ENCODE results near the gene CCDC142.

Gene CCDC142

DNA sequence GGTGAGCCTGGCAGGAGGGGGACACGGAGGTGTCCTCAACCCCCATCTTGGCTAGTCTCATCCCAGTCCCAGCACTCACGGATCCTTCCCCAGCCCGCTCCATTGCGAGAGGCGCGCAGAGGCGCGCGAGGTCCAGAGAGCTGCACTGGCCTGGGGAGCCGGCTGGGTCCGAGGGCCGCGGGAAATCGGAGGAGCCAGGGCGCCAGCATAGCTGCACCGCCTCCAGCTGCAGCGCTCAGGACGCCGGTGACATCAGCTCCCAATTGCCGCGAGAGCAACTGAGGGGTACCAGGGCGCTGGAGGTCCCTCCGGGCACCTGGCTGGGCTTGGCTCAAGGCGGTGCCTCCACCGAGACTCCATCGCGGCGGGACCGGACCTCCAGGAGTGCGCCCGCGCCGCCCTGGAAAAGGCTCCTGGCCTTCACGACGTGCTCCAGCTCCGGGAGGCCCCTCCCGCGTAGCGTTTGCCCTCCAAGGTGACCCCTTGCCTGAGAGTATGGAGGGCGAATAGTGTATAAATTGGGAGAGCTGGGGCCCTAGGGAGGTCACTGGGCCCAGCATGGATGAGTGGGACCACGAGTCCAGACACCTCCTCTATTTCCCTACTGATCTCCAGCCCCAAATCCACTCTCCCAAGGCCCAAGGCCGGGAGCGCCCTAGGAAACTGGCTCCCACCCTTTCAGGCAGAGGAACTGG lies 46.5 kb downstream of the CCDC142 start:
- TF ChIP-seq EGR1 (IDR thresholded peaks at IDR 0.05) (no peak), CREB1 (IDR thresholded peaks at IDR 0.05; ENCODE audit: low read depth) (no peak), USF1 (IDR thresholded peaks at IDR 0.05) (no peak), TCF12 (IDR thresholded peaks at IDR 0.05; ENCODE audit: low read depth) (no peak), EP300 (IDR thresholded peaks at IDR 0.05; ENCODE audit: borderline replicate concordance) (no peak), RAD21 (IDR thresholded peaks at IDR 0.05; ENCODE audit: low read depth) (no peak), CEBPB (IDR thresholded peaks at IDR 0.05) (no peak), NFIC (IDR thresholded peaks at IDR 0.05) (no peak), TAF1 (IDR thresholded peaks at IDR 0.05; ENCODE audit: low read depth) (no peak), YY1 (IDR thresholded peaks at IDR 0.05; ENCODE audit: low read depth) (no peak), MAX (IDR thresholded peaks at IDR 0.05) (no peak), FOXM1 (IDR thresholded peaks at IDR 0.05; ENCODE audit: borderline replicate concordance, low read depth) (no peak), TEAD4 (IDR thresholded peaks at IDR 0.05) (no peak), ZBTB7A (IDR thresholded peaks at IDR 0.05; ENCODE audit: low read depth) (no peak)
- TF ChIP-seq, protein P1, sequence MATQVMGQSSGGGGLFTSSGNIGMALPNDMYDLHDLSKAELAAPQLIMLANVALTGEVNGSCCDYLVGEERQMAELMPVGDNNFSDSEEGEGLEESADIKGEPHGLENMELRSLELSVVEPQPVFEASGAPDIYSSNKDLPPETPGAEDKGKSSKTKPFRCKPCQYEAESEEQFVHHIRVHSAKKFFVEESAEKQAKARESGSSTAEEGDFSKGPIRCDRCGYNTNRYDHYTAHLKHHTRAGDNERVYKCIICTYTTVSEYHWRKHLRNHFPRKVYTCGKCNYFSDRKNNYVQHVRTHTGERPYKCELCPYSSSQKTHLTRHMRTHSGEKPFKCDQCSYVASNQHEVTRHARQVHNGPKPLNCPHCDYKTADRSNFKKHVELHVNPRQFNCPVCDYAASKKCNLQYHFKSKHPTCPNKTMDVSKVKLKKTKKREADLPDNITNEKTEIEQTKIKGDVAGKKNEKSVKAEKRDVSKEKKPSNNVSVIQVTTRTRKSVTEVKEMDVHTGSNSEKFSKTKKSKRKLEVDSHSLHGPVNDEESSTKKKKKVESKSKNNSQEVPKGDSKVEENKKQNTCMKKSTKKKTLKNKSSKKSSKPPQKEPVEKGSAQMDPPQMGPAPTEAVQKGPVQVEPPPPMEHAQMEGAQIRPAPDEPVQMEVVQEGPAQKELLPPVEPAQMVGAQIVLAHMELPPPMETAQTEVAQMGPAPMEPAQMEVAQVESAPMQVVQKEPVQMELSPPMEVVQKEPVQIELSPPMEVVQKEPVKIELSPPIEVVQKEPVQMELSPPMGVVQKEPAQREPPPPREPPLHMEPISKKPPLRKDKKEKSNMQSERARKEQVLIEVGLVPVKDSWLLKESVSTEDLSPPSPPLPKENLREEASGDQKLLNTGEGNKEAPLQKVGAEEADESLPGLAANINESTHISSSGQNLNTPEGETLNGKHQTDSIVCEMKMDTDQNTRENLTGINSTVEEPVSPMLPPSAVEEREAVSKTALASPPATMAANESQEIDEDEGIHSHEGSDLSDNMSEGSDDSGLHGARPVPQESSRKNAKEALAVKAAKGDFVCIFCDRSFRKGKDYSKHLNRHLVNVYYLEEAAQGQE (IDR thresholded peaks at IDR 0.05; ENCODE audit: low read depth): no peak

DNA sequence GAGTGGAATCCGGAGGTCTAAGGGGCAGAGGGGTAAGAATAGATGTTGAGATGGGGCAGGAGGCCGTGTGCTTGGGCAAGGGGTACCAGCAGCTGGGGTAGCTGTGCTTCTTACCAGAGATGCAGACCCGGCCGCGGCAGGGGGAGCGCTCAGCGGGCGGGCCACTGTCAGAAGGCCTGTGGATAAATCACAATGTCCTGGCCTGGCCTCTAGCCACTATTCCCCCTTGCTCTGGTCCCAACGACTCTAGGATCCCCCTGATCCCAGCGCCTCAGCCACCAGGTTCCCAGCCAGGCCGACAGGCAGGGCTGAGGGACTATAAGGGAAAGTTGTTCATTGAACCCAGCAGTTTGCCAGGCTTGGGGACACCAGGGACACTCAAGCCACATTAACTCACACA lies 52.3 kb downstream of the CCDC142 start:
- TF ChIP-seq TEAD4 (IDR thresholded peaks at IDR 0.05): no peak
- TF ChIP-seq CEBPB (IDR thresholded peaks at IDR 0.05): no peak
- no peak for TF ChIP-seq FOXM1 (IDR thresholded peaks at IDR 0.05; ENCODE audit: borderline replicate concordance, low read depth)
- TF ChIP-seq EGR1 (IDR thresholded peaks at IDR 0.05): no peak
- TF ChIP-seq TCF12 (IDR thresholded peaks at IDR 0.05; ENCODE audit: low read depth): no peak
- TF ChIP-seq USF1 (IDR thresholded peaks at IDR 0.05): no peak
- TF ChIP-seq ZBTB7A (IDR thresholded peaks at IDR 0.05; ENCODE audit: low read depth): no peak
- no peak for TF ChIP-seq MAX (IDR thresholded peaks at IDR 0.05)
- TF ChIP-seq, protein P1 (IDR thresholded peaks at IDR 0.05; ENCODE audit: low read depth): no peak
- TF ChIP-seq CREB1 (IDR thresholded peaks at IDR 0.05; ENCODE audit: low read depth): no peak
- TF ChIP-seq TAF1 (IDR thresholded peaks at IDR 0.05; ENCODE audit: low read depth): no peak
- no peak for TF ChIP-seq EP300 (IDR thresholded peaks at IDR 0.05; ENCODE audit: borderline replicate concordance)
- no peak for TF ChIP-seq NFIC (IDR thresholded peaks at IDR 0.05)
- no peak for TF ChIP-seq RAD21 (IDR thresholded peaks at IDR 0.05; ENCODE audit: low read depth)
- TF ChIP-seq YY1 (IDR thresholded peaks at IDR 0.05; ENCODE audit: low read depth): no peak

DNA sequence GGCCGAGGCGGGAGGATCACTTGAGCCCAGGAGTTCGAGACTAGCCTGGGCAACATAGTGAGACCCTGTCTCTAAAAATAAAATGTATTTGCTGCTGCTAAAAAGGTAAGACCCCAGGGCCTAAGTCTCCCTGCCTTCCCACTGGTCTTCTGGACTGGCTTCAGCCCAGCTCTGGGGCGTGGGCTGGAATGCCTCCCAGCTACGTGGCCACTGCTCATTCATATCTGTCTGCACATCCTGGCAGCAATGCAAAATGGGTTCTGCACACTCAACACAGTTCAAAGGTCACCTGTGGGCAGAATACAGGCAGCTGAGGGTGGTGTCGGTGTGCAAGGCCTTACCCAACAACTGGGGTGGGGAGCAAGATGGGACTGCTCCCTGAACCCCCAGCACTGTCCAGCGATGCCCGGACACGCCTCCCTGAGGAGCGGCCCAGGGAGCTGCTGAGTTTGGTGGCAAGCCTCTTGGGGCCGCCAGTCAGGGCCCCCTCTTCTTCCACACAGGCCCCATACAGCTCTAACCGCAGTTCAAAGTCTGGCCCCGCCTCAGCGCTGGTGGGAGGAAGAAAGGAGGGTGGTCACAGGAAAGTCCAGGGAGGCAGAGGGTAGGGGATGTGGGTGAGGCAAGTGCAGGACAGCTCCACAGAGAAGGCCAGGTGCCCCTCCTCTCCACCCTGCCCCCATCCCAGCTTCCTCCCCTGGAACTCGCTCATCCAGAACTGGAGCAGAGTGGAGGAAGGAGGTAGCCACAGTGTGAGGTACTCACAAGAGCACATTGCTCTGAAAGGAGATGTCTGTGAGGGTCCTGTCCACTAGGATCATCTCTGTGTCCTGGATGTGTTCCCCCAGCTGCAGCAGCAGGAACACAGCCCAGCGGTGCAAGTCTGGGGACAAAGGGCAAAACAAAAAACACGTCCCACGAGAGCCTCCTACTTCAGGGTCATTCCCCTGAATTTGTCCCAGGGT lies 53.0 kb downstream of the CCDC142 start:
- TF ChIP-seq TEAD4 (IDR thresholded peaks at IDR 0.05) (no peak), EGR1 (IDR thresholded peaks at IDR 0.05) (no peak), YY1 (IDR thresholded peaks at IDR 0.05; ENCODE audit: low read depth) (no peak)

GRCh38 chr2:74428675-74429074 lies 54.1 kb downstream of the CCDC142 start:
- TF ChIP-seq TAF1 (IDR thresholded peaks at IDR 0.05; ENCODE audit: low read depth) (no peak), USF1 (IDR thresholded peaks at IDR 0.05) (no peak), EP300 (IDR thresholded peaks at IDR 0.05; ENCODE audit: borderline replicate concordance) (no peak), FOXM1 (IDR thresholded peaks at IDR 0.05; ENCODE audit: borderline replicate concordance, low read depth) (no peak), CREB1 (IDR thresholded peaks at IDR 0.05; ENCODE audit: low read depth) (no peak), YY1 (IDR thresholded peaks at IDR 0.05; ENCODE audit: low read depth) (no peak), NFIC (IDR thresholded peaks at IDR 0.05) (no peak), TCF12 (IDR thresholded peaks at IDR 0.05; ENCODE audit: low read depth) (no peak)
- TF ChIP-seq, protein P1 (IDR thresholded peaks at IDR 0.05; ENCODE audit: low read depth): no peak
